Suprapubic skin (tissue), 3 donors: ENCODE measurements around the gene NHLRC4.

ENCODE experiments used
- CTCF ChIP-seq, 2 donors: fragments of 200-600 bp in 1 of 2; fragments of 450-650 bp in 1 of 2; sonication (generic) in 1 of 2; IDR thresholded peaks; one replicate each; pipeline ENCODE4 v1.5.1; 2016 to 2019; ENCODE audit warnings: antibody characterized with exemption in 2 of 2, mild to moderate bottlenecking in 1 of 2, moderate library complexity in 1 of 2
- POLR2A ChIP-seq, 2 donors: fragments of 450-650 bp; IDR thresholded peaks; one replicate each; pipeline ENCODE4 v1.6.1; 2017; ENCODE audit warnings: antibody characterized with exemption in 2 of 2, mild to moderate bottlenecking in 2 of 2, moderate library complexity in 2 of 2

- TF ChIP-seq CTCF (IDR thresholded peaks at IDR 0.05) (no peak), POLR2A (IDR thresholded peaks at IDR 0.05) (no peak)
These were observed 6.3 kb downstream of the NHLRC4 start for GRCh38 chr16:572865-573650.
